Stomach (tissue), 9 donors: ENCODE results near the gene RGS6. TPM values are rescaled to one million over a fixed set of nuclear protein-coding genes. Genes with fewer than 3 reads are reported as not detected.

Experiments
- DNase-seq, 2 donors: peaks; one replicate each; pipeline versions ENCODE4 v3.0.0 to v3.0.0-alpha.2; 2013 to 2019
- H3K27ac ChIP-seq, 5 donors: fragments of 200-600 bp in 4 of 5; sonication (generic) in 4 of 5; one replicate each; pipeline ENCODE4 v1.5.1; 2013 to 2019; ENCODE audit warnings: mild to moderate bottlenecking in 1 of 5, moderate library complexity in 1 of 5
- H3K27me3 ChIP-seq, 3 donors: fragments of 200-600 bp; sonication (generic); one replicate each; pipeline ENCODE4 v1.5.1; 2017 to 2019; ENCODE audit warnings: mixed run types in 1 of 3
- H3K36me3 ChIP-seq, 4 donors: fragments of 200-600 bp; sonication (generic); 1 replicate in 3 of 4; 2 replicates in 1 of 4; pipeline ENCODE4 v1.5.1; 2016 to 2019
- H3K4me1 ChIP-seq, 4 donors: fragments of 200-600 bp; sonication (generic); one replicate each; pipeline ENCODE4 v1.5.1; 2016 to 2019
- H3K4me3 ChIP-seq, 4 donors: fragments of 200-600 bp; sonication (generic) in 3 of 4; one replicate each; pipeline ENCODE4 v1.5.1; 2016 to 2019; ENCODE audit warnings: mild to moderate bottlenecking in 1 of 4
- H3K9me3 ChIP-seq, 4 donors: fragments of 200-600 bp; sonication (generic); one replicate each; pipeline ENCODE4 v1.5.1; 2016 to 2019
- CTCF ChIP-seq, 7 experiments: fragments of 450-650 bp in 4 of 7; fragments of 200-600 bp in 3 of 7; sonication (generic) in 3 of 7; IDR thresholded peaks; one replicate each; pipeline ENCODE4 v1.5.1; 2016 to 2019; ENCODE audit warnings: antibody characterized with exemption in 7 of 7, control low read depth in 2 of 7, mild to moderate bottlenecking in 1 of 7
- EP300 ChIP-seq: sonication (generic); formaldehyde crosslinking; IDR thresholded peaks from one replicate; pipeline ENCODE4 v1.6.1; 2017; ENCODE audit warnings: antibody characterized with exemption
- POLR2A ChIP-seq, 4 donors: fragments of 450-650 bp; IDR thresholded peaks; one replicate each; pipeline ENCODE4 v1.6.1; 2016; ENCODE audit warnings: antibody characterized with exemption in 4 of 4, control low read depth in 2 of 4, mild to moderate bottlenecking in 1 of 4, moderate library complexity in 1 of 4
- POLR2AphosphoS5 ChIP-seq, 3 donors: sonication (generic); formaldehyde crosslinking; IDR thresholded peaks; one replicate each; pipeline ENCODE4 v1.6.1; 2016; ENCODE audit warnings: antibody characterized with exemption in 3 of 3
- WGBS, 5 donors: extraction: QIAGEN DNeasy Blood & Tissue Kit in 3 of 5; methylation state at CpG; one replicate each; pipeline versions ENCODE4 v1.1.5 to v1.1.7; 2013 to 2018; 5-methylcytosine and 5-hydroxymethylcytosine counted together
- intact Hi-C: fragments of 100-400 bp; cut with DNase I; formaldehyde crosslinking; loops from one replicate; pipeline ENCODE4 v1.15.1; 2023; ENCODE audit warnings: low total_unique reads
- polyA plus RNA-seq, 3 donors: library from polyadenylated mRNA; stranded (reverse); fragments of 200-250 nt; gene quantifications; one replicate each; pipeline ENCODE4 v1.2.3, GENCODE V29; 2013
- total RNA-seq, 5 donors: library from RNA; depleted of rRNA; stranded (reverse); fragments of >200 nt; gene quantifications; one replicate each; pipeline versions ENCODE4 v1.1.0 to v1.2.3, GENCODE V29; 2014 to 2016
- donor health status: healthy with polysubstance abuse.
- donor health status: Bipolar disorder and iron deficiency.
- donor health status: healthy.

The RGS6 gene
- total and polyA plus RNA-seq, 8 donors = 0.25 to 18.0 (median 0.92) TPM; not detected in 1

DNA sequence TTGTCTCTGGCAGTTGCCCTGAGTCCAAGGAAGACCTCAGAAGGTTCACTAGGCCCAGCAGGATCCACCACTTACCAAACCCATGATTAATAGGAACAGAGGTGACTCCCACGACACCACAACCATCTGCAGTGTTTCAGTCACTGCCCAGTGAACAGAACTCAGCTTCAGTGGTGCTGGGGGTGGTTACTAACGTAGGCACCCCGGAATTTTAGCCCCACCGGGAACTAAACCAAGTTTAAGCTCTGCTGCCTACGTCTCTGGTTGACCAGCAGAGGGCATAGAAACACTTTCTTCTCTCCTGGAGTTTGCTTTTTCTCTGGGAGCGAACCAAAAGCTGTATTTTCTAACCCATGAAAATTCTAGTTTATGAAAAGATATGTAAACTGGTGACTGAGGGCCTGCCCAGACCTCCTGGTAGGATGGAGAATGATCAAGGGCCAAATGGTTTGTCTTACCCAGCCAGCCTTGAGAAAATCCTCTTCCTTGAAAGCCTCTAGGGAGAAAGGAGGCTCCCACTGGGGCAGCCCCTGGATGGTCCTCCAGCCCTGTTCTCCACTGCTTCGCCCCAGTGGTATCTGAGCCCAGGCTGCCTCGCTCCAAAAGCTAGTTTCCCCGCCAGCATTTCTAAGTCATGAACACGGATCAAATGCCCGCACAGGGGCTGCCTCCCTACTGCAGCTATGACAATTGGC is 581.9 kb downstream of the RGS6 start:
- H3K36me3 ChIP-seq = no peaks in the 10 kb centered on the region
- no peak overlapping the region for H3K27ac ChIP-seq
- peaks cover 0 to 15% (median 0%) of the 10 kb centered on the region in 3 donors for H3K27me3 ChIP-seq
- 36 to 48% (median 42%) methylated on average over 10 to 11 of the region's 11 CpGs for WGBS, 5 donors
- peaks cover 0 to 12% (median 5%) of the 10 kb centered on the region in 4 donors for H3K4me1 ChIP-seq
- intact Hi-C loops = no loop called here
- H3K4me3 ChIP-seq = no peak overlapping the region
- peak in 1 of 2 donors; percentile 63 for DNase-seq
- no peak for TF ChIP-seq POLR2A (IDR thresholded peaks at IDR 0.05)
- TF ChIP-seq CTCF (IDR thresholded peaks at IDR 0.05) = peak in 5 of 7 experiments; percentile 20 to 29 (median 22)
- H3K9me3 ChIP-seq = no peaks in the 10 kb centered on the region

DNA sequence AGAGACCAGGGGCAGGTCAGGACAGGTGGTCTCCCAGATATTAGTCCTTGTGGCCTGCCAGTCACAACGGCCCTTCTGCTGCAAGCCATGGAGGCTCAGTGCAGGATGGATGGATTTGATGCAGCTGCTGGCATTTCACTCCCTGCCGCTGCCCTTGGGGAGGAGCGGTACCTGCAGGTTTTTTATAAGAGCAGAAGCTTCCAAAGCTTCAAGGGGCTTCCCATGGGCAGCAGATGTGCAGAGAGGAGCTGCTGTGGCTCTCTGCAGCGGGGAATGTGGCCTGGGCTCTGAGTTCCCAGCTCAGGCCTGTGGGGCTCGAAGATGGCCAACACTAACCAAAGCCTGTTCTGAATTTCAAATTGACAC is 582.4 kb downstream of the RGS6 start:
- H3K4me3 ChIP-seq = no peak overlapping the region
- no peaks in the 10 kb centered on the region for H3K9me3 ChIP-seq
- intact Hi-C loops = loop anchor here (5.0 kb wide), 1 partner anchor 388 kb away; no protein-coding TSS in a partner anchor

DNA sequence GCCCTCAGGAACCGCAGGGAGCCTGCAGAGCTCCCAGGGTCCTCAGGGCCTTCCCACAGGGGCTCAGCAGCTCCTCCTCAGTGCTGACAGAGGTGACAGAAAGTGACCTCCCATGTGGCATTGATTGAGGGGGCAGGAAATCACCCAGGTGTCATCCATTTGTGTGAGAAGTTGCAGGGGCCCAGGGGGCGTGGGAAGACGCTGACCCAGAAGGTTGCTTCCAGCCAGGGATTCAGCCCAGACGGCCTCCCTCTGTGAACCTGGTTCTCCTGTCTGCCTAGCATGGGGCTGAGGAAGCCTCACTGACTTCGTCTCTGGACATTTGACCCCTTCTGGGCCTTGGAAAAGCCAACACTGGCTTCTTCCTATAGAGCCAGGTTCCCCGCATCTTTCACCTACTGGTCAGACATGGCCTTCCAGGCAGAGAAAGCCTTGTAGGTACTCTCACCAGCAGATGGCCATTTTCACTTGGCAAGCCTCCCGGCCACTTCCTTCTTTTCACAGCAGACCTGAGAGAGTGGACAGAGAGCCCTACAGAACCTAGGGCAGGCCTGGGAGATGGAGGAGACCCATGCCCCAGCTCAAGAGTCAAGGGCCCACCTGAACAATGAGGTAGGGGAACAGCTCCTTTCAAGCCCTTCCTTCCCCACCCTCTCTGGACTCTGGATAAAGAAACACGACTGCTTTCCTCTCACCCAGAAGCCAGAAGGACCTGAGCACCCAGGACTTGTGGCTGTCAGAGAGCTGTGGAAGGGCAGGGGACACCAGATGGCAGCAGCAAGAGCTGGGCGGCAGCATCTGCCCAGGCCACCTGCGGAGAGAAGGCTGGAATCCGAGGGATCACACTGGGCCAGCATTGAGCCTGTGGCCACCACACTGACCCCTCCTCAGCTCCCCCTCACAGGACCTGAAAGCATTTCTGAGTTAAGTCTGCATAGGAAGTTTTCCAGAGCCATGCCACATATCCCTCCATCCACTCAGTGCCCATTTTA is 583.8 kb downstream of the RGS6 start:
- DNase-seq = peak in 1 of 2 donors; percentile 47
- intact Hi-C loops = loop anchor here (5.0 kb wide), 1 partner anchor 386 kb away; no protein-coding TSS in a partner anchor
- peaks cover 0 to 3% (median 0%) of the 10 kb centered on the region in 4 donors for H3K9me3 ChIP-seq
- H3K36me3 ChIP-seq = no peaks in the 10 kb centered on the region
- no peak overlapping the region for H3K27ac ChIP-seq
- H3K4me1 ChIP-seq = peaks cover 0 to 12% (median 5%) of the 10 kb centered on the region in 4 donors
- peaks cover 0 to 15% (median 0%) of the 10 kb centered on the region in 3 donors for H3K27me3 ChIP-seq
- 63 to 83% (median 71%) methylated on average over 8 to 11 of the region's 11 CpGs for WGBS, 5 donors
- TF ChIP-seq POLR2AphosphoS5 (IDR thresholded peaks at IDR 0.05) = no peak
- TF ChIP-seq EP300 = no peak
- no peak for TF ChIP-seq POLR2A (IDR thresholded peaks at IDR 0.05)
- no peak for TF ChIP-seq CTCF (IDR thresholded peaks at IDR 0.05)
- no peak overlapping the region for H3K4me3 ChIP-seq

More for the DNA sequence above, 582.4 kb downstream of the RGS6 start:
- H3K27me3 ChIP-seq = peaks cover 0 to 15% (median 0%) of the 10 kb centered on the region in 3 donors
- DNase-seq = no peak
- H3K36me3 ChIP-seq = no peaks in the 10 kb centered on the region
- peaks cover 0 to 12% (median 5%) of the 10 kb centered on the region in 4 donors for H3K4me1 ChIP-seq
- no peak for TF ChIP-seq POLR2AphosphoS5 (IDR thresholded peaks at IDR 0.05)
- TF ChIP-seq CTCF (IDR thresholded peaks at IDR 0.05) = no peak
- no peak for TF ChIP-seq POLR2A (IDR thresholded peaks at IDR 0.05)
- TF ChIP-seq EP300 = no peak
- WGBS, 5 donors = 70 to 83% (median 78%) methylated on average over 3 to 5 of the region's 5 CpGs
- no peak overlapping the region for H3K27ac ChIP-seq
